Cortex of kidney (tissue), 1 donor: ENCODE data around the gene TEX2.

Experiments
- DNase-seq: peaks from one replicate; lab custom pipeline; 2025; lab: John Stamatoyannopoulos, UW

TEX2 gene

DNA sequence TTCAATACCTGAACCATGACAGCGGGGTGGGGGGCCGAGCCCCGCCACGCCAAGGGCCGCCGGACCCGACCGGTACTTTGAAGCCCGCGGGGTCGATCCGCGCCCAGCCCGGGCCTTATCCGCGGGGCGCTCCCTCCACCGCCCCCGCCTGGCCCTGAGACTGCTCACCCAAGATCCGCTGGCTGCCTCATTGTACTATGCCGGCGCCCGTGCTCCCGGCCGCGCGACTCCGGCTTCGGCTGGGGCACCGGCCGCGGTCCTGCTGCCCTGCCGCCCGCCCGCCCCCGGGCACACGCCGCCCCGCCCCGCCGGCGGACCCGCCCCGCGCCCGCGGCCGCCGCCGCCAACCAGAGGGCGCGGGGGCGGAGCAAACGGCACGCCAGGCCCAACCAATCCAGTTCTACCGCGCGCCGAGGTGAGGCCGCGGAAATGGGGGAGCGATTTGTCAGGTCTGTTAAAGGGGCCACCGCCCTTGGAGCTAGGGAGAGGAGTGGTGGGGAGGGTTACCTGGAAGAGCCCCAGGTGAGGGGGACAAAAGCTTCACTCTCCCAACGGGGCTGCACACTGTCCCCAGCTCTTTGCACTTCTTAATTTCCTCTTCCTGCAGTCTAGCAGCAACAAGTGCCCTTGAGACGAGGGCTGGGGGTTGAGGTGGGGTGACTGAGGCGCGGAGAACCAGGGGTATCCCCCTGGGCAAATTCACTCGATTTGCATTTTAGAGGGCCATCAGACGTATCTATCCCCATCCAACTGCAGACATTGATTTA, at the start of gene TEX2:
Gene TEX2 (minus strand): TSS at position 261 of the 767 bp plus-strand sequence. CDS start 49,043 bp downstream, outside the sequence.
- DNase-seq: no peak

DNA sequence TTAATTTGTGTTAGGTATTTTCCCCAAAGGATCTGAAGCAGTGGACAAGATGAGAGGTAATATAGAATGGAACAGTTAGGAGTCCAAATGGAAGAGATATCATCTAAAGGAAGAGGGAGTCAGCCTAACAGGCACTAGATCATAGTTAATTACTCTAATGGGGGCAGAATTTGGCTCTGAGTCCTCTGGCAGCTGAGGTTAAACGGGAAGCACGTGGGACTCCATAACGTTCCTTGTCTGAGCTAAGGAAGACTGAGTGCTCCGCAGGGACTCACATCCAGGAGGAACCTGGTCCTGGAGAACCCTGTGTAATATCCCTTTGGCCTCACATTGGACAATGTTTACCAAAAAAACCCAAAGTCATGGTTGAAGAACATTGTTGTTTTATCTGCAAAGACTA, 46.6 kb upstream of the TEX2 start:
- no peak for DNase-seq

- DNase-seq: no peak
Observed at GRCh38 chr17:64309021-64309420, 46.0 kb upstream of the TEX2 start.

GRCh38 chr17:64306850-64307463, 43.9 kb upstream of the TEX2 start:
- no peak for DNase-seq

- no peak for DNase-seq
Observed at GRCh38 chr17:64304551-64304950, 41.5 kb upstream of the TEX2 start.

- DNase-seq: no peak
Observed at GRCh38 chr17:64300699-64300965, 37.6 kb upstream of the TEX2 start.

GRCh38 chr17:64297467-64298088, 34.5 kb upstream of the TEX2 start:
- no peak for DNase-seq

DNA sequence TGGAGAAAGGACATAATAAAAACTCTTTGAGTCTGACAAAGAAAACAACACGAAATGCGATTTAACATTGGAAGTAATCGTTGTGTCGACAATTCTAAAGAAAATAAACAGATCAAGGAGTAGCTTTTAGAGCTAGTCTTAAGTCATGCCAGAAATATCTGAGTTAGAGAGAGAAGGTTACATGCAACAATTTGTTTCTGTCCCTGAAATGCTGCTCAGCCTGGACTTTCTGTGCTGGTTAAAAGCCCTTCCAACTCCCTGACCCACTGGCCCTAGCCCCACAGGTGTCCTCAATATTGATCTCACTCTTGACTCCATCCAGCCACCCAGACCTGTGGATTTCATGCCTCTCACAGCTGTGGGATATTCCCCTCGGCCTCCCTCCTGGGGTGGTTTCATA, 33.2 kb upstream of the TEX2 start:
- DNase-seq: no peak

DNA sequence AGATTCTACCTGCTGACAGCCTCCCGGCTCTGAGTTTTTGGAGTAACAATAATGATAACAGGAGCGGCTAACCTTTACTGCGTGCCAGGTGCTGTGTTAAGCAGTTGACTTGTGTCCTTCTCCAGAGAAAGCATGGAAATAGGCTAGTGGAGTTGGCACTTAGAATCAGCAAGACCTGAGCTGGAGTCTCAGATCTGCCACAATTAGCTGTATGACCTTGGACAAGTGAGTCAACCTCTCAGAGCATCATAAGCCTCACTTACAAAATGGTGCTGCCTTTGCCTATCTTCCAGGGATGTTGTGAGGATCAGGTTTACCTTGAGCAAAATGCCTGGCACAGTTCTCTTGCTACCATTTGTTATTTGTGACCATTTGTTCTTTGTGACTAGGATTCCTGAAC, 32.1 kb upstream of the TEX2 start:
- DNase-seq: no peak

DNA sequence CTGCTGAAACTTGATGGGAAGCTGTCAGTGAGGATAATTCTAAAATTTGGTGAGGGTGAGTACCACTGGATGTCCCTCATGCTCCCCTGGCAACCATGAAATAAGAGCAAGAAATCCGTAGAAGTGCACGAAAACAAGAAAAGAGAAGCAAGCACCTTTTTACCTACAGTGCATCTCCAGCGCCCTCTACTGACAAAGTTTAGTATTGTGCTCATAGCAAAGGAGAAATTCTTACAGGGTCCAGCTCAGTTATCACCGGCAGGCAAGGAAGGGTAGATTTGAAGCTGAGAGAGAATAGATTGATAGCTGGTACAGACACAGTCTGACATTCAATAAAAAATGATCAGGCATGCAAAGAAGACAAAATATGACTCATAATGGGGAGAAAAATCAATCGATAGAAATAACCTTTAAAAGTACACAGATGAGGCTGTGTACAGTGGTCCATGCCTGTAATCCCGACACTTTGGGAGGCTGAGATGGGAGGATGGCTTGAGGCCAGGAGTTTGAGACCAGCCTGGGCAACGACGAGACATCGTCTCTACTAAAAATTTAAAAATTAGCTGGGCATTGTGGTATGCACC, 28.3 kb upstream of the TEX2 start:
- no peak for DNase-seq

GRCh38 chr17:64289741-64290141, 26.7 kb upstream of the TEX2 start:
- no peak for DNase-seq

DNA sequence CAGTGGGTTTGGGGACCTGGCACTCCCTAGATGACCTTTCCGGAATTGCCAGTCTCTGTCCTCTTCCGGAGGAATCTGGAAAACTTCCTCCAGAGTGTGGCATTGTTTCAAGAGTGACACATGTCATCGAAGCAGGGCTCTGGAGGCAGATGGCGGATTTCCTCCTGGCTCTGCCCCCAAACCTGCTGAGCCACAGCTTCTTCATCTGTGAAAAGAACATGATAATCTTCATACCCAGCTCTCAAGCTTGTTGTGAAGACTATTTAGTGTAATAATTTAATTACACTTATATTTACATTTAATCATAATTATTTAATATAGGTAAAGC, 19.7 kb upstream of the TEX2 start:
- no peak for DNase-seq

- no peak for DNase-seq
Observed at GRCh38 chr17:64281962-64282752, 19.1 kb upstream of the TEX2 start.

DNA sequence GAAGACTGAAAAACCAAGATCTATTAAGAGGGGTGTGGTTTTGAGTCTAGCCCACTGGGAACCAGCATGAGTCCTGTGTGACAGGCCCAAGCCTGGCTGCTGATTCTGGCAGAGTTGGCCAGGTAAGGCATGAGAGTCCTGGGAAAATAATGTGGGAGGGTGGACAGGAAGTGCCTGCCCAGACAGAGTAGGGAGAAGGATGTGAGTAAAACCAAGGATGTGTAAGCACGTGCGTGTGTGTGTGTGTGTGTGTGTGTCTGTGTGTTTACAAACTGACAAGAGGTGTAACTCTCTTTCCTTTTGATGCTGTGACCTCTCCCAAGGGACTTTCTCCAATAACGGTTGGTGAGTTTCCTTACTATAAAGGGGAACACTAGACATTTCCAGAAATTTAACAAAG, 15.6 kb upstream of the TEX2 start:
- DNase-seq: no peak

- DNase-seq: no peak
Observed at GRCh38 chr17:64277831-64278562, 14.9 kb upstream of the TEX2 start.

GRCh38 chr17:64276961-64277505, 14.0 kb upstream of the TEX2 start:
- DNase-seq: no peak

DNA sequence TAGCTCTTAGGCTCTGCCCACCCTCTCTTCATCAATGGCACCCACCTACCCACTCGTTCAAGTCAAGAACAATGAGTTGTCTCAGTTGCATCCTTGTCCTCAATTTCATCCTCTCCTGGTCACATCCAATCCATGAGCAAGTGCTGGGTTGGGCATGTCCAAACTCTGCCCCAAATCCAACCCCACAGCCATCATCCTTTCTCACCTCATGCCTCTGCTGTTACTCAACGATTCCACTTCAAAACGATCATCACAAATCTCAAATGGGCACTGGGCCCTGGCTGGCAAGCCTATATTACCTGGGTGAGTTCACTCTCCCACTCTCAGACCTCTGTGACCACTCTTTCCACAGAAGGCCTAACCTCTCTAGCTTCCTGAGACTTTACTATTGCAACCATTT, 12.0 kb upstream of the TEX2 start:
- no peak for DNase-seq

- no peak for DNase-seq
Observed at GRCh38 chr17:64273006-64273405, 9.9 kb upstream of the TEX2 start.

DNA sequence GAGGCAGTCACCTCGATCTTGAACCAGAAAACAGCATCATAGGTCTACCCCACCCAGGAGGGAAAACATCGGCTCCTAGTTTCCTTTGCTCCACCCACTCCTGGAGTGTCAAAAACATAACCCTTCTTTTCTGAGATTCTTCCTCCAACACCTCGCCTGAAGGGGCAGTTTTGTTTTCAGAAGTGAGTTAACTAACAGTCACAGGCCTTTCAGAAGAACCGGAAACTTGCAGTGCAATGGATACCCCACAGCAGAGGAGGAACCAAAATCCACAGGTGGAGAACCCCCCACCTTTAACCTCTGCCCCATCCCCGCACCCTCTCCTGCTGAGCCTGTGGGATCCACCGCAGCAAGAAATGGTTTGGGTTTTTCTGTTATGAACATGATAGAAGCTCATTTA, 7.8 kb upstream of the TEX2 start:
- DNase-seq: no peak

GRCh38 chr17:64269687-64270649, 6.9 kb upstream of the TEX2 start:
- DNase-seq: no peak
